IPS DF 19.7 (cell line): ENCODE data around the gene SFSWAP.
"Not testable (repeated sequence)": the region's sequence is repeated elsewhere in the genome, so short reads cannot be mapped to it uniquely, and the experiment has no call there.

Experiments
- DNase-seq: peaks from one replicate; pipeline ENCODE4 v3.0.0-alpha.2; 2013; ENCODE audit warnings: low read depth, low spot score

Gene SFSWAP

GRCh38 chr12:131701705-131702572 is 9.0 kb upstream of the SFSWAP start:
- DNase-seq = no peak

DNA sequence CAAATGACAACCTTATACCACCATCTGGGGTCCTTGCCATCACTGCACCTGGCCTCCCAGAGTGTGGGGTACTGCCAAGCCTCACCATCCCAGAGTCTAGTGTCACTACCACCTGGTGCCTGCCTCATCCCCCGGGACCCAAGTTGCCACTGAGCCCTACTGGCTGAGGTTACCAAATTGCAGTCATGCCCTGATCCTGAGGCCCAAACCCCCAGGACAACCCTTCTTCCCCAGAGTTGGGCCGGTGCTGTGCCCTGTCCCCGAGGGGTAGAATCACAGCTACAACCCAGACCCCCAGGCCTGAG is 8.4 kb upstream of the SFSWAP start:
- no peak for DNase-seq

DNA sequence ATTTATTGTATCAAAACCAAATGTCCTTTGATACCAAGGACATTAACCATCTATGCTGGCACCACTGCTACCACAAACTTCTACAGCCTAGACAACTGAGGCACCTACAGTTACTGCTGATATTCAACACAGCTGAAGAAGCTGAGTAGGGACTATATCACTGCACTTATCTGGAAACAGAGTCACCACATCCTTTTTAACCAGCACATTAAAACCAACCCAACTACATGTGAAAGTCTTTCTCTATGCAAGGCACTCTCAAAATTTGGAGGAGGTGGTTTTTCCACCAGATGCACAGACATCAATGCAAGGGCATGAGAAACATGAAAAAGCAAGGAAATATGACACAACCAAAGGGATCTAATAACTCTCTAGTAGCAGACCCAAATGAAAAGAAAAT is 7.7 kb upstream of the SFSWAP start:
- DNase-seq = no peak

GRCh38 chr12:131704509-131704908 is 6.4 kb upstream of the SFSWAP start:
- no peak for DNase-seq

- DNase-seq = not testable (repeated sequence)
These were observed 4.2 kb upstream of the SFSWAP start for GRCh38 chr12:131706709-131707108.

GRCh38 chr12:131709226-131709625 is 1.7 kb upstream of the SFSWAP start:
- no peak for DNase-seq

DNA sequence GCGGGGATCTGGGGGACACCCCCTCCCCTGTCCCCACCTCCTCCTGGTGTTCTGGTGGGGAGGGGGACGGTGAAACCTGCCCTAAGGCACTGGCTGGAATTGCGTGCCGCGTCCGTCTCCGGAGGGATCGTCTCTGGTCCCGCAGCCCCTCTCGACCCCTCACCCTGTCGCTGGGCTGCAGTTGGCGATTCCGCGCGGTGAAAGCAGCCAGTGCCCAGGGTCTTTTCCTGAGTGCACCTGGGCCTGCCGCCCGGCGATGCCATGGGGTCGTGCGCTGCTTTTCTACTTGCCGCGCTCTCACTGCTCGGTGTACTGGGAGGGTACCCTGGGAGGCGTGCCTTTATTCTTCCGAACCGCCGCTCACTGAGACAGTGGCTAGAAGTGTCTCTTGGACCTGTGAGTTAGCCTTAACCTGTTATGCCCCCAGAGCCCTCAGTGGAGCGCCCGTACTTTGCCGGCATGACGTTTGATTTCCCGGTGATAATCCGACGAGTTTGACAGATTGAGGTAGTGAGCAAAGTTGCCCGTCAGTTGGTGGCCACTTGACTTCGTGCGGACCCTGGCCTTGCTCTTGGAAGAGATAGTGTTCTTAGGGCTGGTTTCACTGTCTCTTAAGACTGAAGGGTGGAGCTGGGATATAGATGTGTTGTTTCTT is 788 bp downstream of the SFSWAP start:
- no peak for DNase-seq

- DNase-seq = no peak
These were observed 2.5 kb downstream of the SFSWAP start for GRCh38 chr12:131713349-131713748.

- no peak for DNase-seq
These were observed 3.9 kb downstream of the SFSWAP start for GRCh38 chr12:131714759-131715158.

DNA sequence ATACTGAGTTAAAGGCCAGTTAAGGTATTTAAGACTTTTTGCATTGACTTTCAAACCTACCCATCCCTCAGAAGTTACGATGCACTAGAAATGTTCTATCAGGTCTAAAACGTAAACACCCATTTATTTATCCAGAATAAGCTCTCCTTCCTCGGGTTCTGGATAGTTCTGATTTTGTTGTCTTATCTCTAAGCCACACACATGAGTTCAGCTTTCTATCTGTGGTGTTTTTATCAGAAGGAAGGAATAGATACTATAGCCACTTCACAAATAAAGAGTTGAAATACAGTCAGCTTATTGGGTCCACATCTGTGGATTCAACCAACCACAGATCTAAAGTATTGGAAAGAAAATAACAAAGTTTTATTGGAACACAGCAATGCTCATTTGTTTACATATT is 5.4 kb downstream of the SFSWAP start:
- DNase-seq = no peak

- no peak for DNase-seq
These were observed 9.4 kb downstream of the SFSWAP start for GRCh38 chr12:131720241-131720640.

- DNase-seq = no peak
These were observed 10.0 kb downstream of the SFSWAP start for GRCh38 chr12:131720921-131721320.

DNA sequence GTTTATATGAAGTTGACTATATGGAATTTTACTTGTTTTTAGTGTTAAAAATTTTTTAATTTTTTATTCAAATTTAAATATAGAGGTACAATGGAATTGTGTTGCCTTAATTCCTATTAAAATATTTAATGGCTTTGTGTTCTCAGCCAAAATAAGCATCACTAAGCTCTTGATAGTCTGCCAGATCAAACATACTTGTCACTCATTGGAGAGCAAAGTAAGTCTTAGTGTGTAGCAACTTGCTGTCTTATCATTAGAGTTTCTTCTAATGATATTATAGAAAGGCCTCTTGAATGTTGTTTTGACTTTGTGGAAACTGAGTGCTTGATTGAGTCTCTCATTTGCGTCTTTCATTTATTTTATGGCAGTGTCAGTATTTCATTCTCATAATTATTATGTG is 10.7 kb downstream of the SFSWAP start:
- no peak for DNase-seq

DNA sequence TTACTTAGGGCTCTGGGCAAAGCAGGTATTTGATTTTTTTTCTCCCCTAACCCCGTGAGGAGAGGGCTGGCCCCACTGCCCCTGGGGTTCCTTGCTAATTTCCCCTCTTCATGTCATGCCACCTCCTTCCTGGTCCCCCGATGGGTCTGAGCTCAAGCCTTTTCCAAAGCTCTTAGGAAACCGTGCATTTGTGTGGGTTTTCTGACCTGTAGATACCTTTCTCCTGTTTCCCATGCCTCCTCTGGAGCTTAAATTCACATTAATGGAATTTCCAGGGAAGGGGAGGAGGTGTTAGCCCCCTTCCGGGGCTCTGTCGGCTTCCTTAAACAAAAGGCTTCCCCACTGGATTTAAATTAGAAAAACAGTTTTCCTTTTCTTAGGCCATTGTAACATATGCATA is 12.6 kb downstream of the SFSWAP start:
- DNase-seq = peak; percentile 86

DNA sequence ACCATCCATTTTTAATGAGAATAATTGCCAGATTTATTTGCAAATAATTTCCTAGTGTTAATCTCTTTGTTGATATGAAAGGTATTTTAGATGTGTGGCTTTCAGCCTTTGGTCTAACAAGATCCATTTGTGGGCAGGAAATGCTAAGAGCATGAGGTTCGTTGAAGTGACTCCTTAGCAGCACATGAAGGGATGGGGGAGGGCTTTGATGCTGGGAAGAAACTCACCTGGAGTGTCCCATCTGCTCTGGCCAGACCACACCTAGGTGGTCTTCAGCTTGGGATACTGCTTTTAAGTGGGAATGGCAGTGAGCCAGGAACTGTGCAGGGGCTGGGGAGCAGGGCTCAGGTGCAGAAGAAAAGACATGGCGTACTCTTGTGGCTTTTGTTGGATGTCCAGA is 13.6 kb downstream of the SFSWAP start:
- DNase-seq = no peak

GRCh38 chr12:131725503-131725902 is 14.6 kb downstream of the SFSWAP start:
- no peak for DNase-seq

GRCh38 chr12:131728720-131729119 is 17.8 kb downstream of the SFSWAP start:
- no peak for DNase-seq

GRCh38 chr12:131729254-131729955 is 18.5 kb downstream of the SFSWAP start:
- DNase-seq = no peak

DNA sequence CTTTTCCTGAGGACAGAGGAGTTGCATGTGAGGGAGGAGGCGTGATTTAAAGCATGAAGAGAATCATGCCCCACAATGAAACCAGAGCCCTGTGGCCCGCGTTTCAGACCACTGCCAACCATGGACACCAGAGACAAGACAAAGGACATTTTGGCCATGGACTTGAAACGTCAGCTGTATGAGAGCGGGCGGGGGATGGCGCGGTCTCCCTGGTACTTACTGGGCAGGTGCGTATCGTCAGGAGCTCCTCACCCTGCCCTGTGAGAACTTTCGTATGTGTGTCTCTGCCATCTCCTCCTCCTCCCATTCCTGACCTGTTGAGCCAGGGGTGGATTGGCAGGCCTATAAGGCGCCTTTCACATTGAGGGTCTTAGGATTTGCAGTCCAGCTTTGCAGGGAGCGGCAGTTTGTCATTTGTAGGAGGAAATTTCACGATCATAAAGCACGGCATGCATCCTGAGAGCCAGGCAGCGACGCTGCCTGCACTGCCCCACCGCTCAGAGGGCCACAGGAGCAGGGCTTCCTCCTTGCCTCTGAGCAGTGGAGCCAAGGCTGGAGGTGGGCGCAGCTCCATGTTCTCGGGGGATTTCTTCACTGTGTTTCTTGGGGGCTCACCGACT is 22.2 kb downstream of the SFSWAP start:
- DNase-seq = no peak

DNA sequence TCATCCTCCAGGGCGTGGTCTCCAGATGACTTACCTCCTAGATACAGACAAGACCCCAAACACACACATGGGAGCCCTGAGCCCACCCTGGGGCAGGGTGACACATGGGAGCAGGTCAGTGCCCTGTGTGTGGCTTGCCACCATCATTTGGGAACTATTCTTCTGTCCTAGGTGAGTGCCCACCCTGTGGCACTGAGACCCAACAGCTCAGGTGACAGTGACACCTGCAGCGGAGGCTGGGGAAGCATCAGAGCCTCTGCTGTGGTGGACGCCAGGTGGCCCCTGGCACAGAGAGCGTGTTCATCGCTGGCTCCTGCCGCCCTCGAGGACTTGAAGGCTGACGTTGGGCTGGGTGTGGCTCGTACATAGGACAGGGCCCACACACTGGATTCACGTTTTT is 23.0 kb downstream of the SFSWAP start:
- DNase-seq = no peak

DNA sequence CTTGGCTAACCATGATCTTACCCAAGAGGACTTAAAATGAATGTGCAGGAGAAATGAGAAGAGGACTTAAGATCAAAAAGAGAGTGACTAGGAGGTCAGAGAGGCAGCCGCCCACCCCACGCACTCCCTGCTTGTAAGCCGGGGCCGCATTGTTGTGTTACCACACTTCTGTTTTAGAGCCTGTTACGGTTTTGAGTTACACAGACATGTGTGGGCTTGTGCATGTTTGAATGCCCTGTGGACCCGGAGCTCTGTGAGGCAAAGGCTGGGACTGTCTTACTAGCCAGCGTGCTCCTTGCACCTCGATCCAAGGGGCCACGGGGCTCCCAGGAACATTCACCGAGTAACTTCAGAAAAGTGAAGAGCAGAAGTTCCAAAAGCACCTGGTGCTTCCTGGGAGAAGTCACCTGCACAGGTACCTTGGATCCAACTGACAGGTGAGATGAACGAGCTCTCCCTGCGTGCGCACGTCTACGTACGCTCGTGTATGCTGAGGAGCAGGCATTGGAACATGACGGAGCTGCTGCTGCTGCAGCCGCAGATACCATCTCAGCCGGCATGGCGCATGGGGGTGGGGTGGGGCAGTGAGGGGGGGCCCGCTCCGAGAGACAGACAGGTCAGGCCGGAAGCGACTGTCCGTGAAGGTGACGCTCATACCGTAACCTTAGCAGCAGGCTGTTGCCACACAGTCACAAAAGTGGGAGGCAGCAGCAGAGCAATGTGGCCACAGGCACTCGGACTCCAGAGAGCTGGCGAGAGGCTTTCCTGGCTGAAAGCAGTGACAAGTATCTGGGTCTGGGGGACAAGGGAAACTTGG is 23.7 kb downstream of the SFSWAP start:
- no peak for DNase-seq

DNA sequence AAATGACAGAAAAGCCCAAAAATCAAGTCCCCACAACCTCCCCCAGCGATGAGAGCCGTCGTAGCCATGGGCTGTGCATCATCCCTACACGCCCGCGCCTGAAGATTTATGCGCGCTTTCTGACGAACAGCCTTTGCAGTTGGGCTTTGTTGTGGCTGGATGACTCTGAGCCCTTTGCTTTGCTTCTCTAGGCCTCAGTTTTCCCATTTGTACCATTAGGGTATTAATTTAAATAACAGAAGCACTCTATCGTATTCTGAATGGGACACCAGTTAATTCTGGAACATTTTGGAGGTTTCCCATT is 24.2 kb downstream of the SFSWAP start:
- DNase-seq = no peak
